ENCODE results near the gene HDGFL2.

HDGFL2 gene

GRCh38 chr19:4542896-4543841, 71.1 kb downstream of the HDGFL2 start:
- DNase-seq (ENCODE audit: extremely low read depth, insufficient read length), result no peak

GRCh38 chr19:4543842-4544647, 71.9 kb downstream of the HDGFL2 start:
- Histone ChIP-seq H3K4me3 (replicated peaks; ENCODE audit: low read depth, low read length) (no peak overlapping the region), H3K27me3 (replicated peaks; ENCODE audit: control insufficient read depth, insufficient read depth, low read length) (no peaks in the 10 kb centered on the region), H3K36me3 (ENCODE audit: control insufficient read depth, insufficient read depth, low read length) (no peaks in the 10 kb centered on the region)
- no peak for TF ChIP-seq CTCF (IDR thresholded peaks at IDR 0.05; ENCODE audit: insufficient read depth, low read length, poor library complexity, severe bottlenecking)
- no peak for DNase-seq (ENCODE audit: extremely low read depth, insufficient read length)

More at GRCh38 chr19:4542896-4543841, 71.1 kb downstream of the HDGFL2 start:
- no peak for TF ChIP-seq CTCF (IDR thresholded peaks at IDR 0.05; ENCODE audit: insufficient read depth, low read length, poor library complexity, severe bottlenecking)
- no peaks in the 10 kb centered on the region for H3K27me3 ChIP-seq (replicated peaks; ENCODE audit: control insufficient read depth, insufficient read depth, low read length)
- no peak overlapping the region for H3K4me3 ChIP-seq (replicated peaks; ENCODE audit: low read depth, low read length)
- H3K36me3 ChIP-seq (ENCODE audit: control insufficient read depth, insufficient read depth, low read length), result no peaks in the 10 kb centered on the region

- no peaks in the 10 kb centered on the region for H3K27me3 ChIP-seq (replicated peaks; ENCODE audit: control insufficient read depth, insufficient read depth, low read length)
- H3K36me3 ChIP-seq (ENCODE audit: control insufficient read depth, insufficient read depth, low read length), result no peaks in the 10 kb centered on the region
- TF ChIP-seq CTCF (IDR thresholded peaks at IDR 0.05; ENCODE audit: insufficient read depth, low read length, poor library complexity, severe bottlenecking), result peak; percentile 49
- no peak for DNase-seq (ENCODE audit: extremely low read depth, insufficient read length)
- no peak overlapping the region for H3K4me3 ChIP-seq (replicated peaks; ENCODE audit: low read depth, low read length)
Observed at GRCh38 chr19:4547303-4548237, 75.5 kb downstream of the HDGFL2 start.

- no peak for TF ChIP-seq CTCF (IDR thresholded peaks at IDR 0.05; ENCODE audit: insufficient read depth, low read length, poor library complexity, severe bottlenecking)
- H3K27me3 ChIP-seq (replicated peaks; ENCODE audit: control insufficient read depth, insufficient read depth, low read length), result no peaks in the 10 kb centered on the region
- H3K4me3 ChIP-seq (replicated peaks; ENCODE audit: low read depth, low read length), result no peak overlapping the region
- no peak for DNase-seq (ENCODE audit: extremely low read depth, insufficient read length)
- H3K36me3 ChIP-seq (ENCODE audit: control insufficient read depth, insufficient read depth, low read length), result no peaks in the 10 kb centered on the region
Observed at GRCh38 chr19:4548238-4548584, 76.1 kb downstream of the HDGFL2 start.

- no peak for TF ChIP-seq CTCF (IDR thresholded peaks at IDR 0.05; ENCODE audit: insufficient read depth, low read length, poor library complexity, severe bottlenecking)
- DNase-seq (ENCODE audit: extremely low read depth, insufficient read length), result no peak
- Histone ChIP-seq H3K27me3 (replicated peaks; ENCODE audit: control insufficient read depth, insufficient read depth, low read length) (no peaks in the 10 kb centered on the region), H3K36me3 (ENCODE audit: control insufficient read depth, insufficient read depth, low read length) (no peaks in the 10 kb centered on the region), H3K4me3 (replicated peaks; ENCODE audit: low read depth, low read length) (no peak overlapping the region)
Observed at GRCh38 chr19:4550018-4550417, 77.9 kb downstream of the HDGFL2 start.
